Measurements from ENCODE around the gene TLR9.

TLR9 gene

DNA sequence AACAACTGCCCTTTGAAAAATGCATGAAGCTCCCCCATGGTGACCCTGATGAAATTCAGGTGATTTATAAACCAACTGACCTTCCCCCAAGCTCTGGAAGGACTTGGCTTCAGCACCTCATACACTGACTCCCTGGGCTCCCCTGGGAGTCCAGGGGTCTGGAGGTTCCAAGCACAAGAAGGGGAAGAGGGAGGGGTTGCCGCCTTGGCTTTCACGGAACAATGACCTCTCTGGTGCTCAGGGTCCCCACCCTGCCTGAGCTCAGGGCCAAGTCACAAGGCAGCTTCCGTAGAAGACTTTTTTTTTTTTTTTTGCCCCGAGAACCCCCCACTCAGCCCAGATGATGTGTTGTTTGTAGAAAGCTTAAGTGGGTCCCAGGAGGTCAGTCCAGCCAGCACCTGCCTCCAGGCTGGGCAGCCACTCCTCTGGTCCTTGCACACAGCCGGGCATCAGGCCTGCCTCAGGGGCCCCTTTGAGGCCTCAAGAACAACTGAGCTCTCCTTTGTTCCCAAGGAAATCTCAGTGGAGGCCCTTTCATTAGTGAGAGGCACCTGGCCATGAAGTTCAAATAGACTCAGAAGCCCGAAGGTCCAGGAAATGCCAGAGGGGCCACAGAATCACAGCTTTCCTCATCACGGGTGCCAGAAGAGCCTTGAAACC is 41.5 kb downstream of the TLR9 start:
- no peak overlapping the region for H3K9ac ChIP-seq (ENCODE audit: low read length)

DNA sequence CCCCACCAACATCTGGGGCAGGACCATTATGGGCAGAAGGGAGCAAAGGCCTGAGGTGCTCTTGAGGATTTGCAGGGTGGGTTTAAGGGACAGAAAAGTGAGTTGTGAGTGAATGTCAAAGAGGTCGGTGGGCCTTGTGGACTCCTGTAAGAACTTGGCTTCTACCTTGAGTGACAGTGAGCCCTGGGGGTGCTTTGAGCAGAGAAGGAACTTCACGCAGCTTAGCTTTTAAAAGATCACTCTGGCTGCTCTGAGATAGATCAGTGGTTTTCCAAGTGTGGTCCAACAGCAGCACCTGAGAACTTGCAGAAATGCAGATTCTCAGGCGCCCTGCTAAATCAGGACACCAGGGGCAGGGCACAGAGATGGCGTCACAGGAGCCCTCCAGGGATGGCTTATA is 42.8 kb downstream of the TLR9 start:
- peaks cover 3% of the 10 kb centered on the region for H3K4me1 ChIP-seq (ENCODE audit: control insufficient read depth, insufficient read depth, low read depth, low read length)
- H3K4ac ChIP-seq (ENCODE audit: low read depth in 1 of 2, low read length in 2 of 2) = no peak overlapping the region
- no peak overlapping the region for H3K14ac ChIP-seq (ENCODE audit: low read length in 2 of 2)
- H3K18ac ChIP-seq (ENCODE audit: low read depth in 1 of 2, low read length in 2 of 2) = no peak overlapping the region
- no peak overlapping the region for H2BK120ac ChIP-seq (ENCODE audit: low read depth, low read length)
- H3K27ac ChIP-seq (ENCODE audit: low read length, poor library complexity, severe bottlenecking) = no peak overlapping the region
- 86% methylated on average over 4 of the region's 4 CpGs for WGBS
- no peak overlapping the region for H3K4me3 ChIP-seq (ENCODE audit: insufficient read depth in 1 of 2, low read depth in 1 of 2, low read length in 2 of 2)
- no peaks in the 10 kb centered on the region for H3K36me3 ChIP-seq (ENCODE audit: control insufficient read depth in 1 of 2, insufficient read depth in 2 of 2, low read depth in 1 of 2, low read length in 2 of 2)
- no peak overlapping the region for H4K8ac ChIP-seq (ENCODE audit: low read length)
- H3K4me2 ChIP-seq (ENCODE audit: low read length, poor library complexity, severe bottlenecking) = no peak overlapping the region
- peaks cover 0 to 8% of the 10 kb centered on the region in 2 experiments for H3K27me3 ChIP-seq (ENCODE audit: control insufficient read depth in 1 of 2, insufficient read depth in 1 of 2, low read length in 2 of 2)
- H3K23ac ChIP-seq (ENCODE audit: low read length in 2 of 2) = no peak overlapping the region
- H3K79me1 ChIP-seq (replicated peaks; ENCODE audit: low read length, poor library complexity, severe bottlenecking) = no peaks in the 10 kb centered on the region
- no peak overlapping the region for H2BK15ac ChIP-seq (ENCODE audit: low read depth, poor library complexity, severe bottlenecking)
- H3K9me3 ChIP-seq (ENCODE audit: control insufficient read depth, low read length) = no peaks in the 10 kb centered on the region
- no peak overlapping the region for H4K91ac ChIP-seq (ENCODE audit: low read length)
- no peak overlapping the region for H2BK5ac ChIP-seq (ENCODE audit: low read depth, low read length, poor library complexity, severe bottlenecking)
- no peak overlapping the region for H2AK5ac ChIP-seq (ENCODE audit: low read length, severe bottlenecking)
- no peak overlapping the region for H2BK12ac ChIP-seq (ENCODE audit: low read length in 2 of 2)
- no peak overlapping the region for H3K9ac ChIP-seq (ENCODE audit: low read length)
- no peak for DNase-seq
- no peak overlapping the region for H2AFZ ChIP-seq (ENCODE audit: low read depth, low read length)

More for the DNA sequence above, 41.5 kb downstream of the TLR9 start:
- no peak overlapping the region for H2BK15ac ChIP-seq (ENCODE audit: low read depth, poor library complexity, severe bottlenecking)
- no peak overlapping the region for H3K4me3 ChIP-seq (ENCODE audit: insufficient read depth in 1 of 2, low read depth in 1 of 2, low read length in 2 of 2)
- no peak overlapping the region for H3K27ac ChIP-seq (ENCODE audit: low read length, poor library complexity, severe bottlenecking)
- no peak overlapping the region for H2AFZ ChIP-seq (ENCODE audit: low read depth, low read length)
- no peak overlapping the region for H3K14ac ChIP-seq (ENCODE audit: low read length in 2 of 2)
- peaks cover 3% of the 10 kb centered on the region for H3K4me1 ChIP-seq (ENCODE audit: control insufficient read depth, insufficient read depth, low read depth, low read length)
- no peak overlapping the region for H2BK5ac ChIP-seq (ENCODE audit: low read depth, low read length, poor library complexity, severe bottlenecking)
- no peak overlapping the region for H3K18ac ChIP-seq (ENCODE audit: low read depth in 1 of 2, low read length in 2 of 2)
- H3K79me1 ChIP-seq (replicated peaks; ENCODE audit: low read length, poor library complexity, severe bottlenecking) = no peaks in the 10 kb centered on the region
- H4K8ac ChIP-seq (ENCODE audit: low read length) = no peak overlapping the region
- H3K9me3 ChIP-seq (ENCODE audit: control insufficient read depth, low read length) = no peaks in the 10 kb centered on the region
- no peak overlapping the region for H3K4me2 ChIP-seq (ENCODE audit: low read length, poor library complexity, severe bottlenecking)
- H3K36me3 ChIP-seq (ENCODE audit: control insufficient read depth in 1 of 2, insufficient read depth in 2 of 2, low read depth in 1 of 2, low read length in 2 of 2) = no peaks in the 10 kb centered on the region
- no peak for DNase-seq
- 85% methylated on average over 5 of the region's 7 CpGs for WGBS
- H3K4ac ChIP-seq (ENCODE audit: low read depth in 1 of 2, low read length in 2 of 2) = no peak overlapping the region
- H2AK5ac ChIP-seq (ENCODE audit: low read length, severe bottlenecking) = no peak overlapping the region
- no peak overlapping the region for H3K23ac ChIP-seq (ENCODE audit: low read length in 2 of 2)
- H2BK120ac ChIP-seq (ENCODE audit: low read depth, low read length) = no peak overlapping the region
- no peak overlapping the region for H4K91ac ChIP-seq (ENCODE audit: low read length)
- no peak overlapping the region for H2BK12ac ChIP-seq (ENCODE audit: low read length in 2 of 2)
- peaks cover 0 to 2% of the 10 kb centered on the region in 2 experiments for H3K27me3 ChIP-seq (ENCODE audit: control insufficient read depth in 1 of 2, insufficient read depth in 1 of 2, low read length in 2 of 2)

DNA sequence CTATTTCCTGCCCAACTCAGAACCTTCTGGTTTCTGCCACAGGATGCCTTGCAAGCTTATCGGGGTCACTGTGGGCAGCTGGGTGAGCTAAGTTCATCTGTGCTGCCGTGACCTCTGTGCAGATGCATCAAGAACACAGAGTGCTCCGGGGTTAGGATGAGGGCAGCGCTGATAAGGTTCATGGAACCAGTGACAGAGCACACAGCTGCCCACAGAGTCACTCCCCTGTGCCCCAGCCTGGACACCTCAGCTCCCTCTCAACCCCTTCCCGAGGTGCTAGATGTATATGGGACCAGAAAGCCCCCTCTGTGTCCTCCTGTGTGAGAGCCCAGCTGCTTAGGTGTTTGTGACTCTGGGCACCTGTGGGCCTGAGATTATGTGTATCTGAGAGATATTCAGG is 43.2 kb downstream of the TLR9 start:
- no peak overlapping the region for H3K14ac ChIP-seq (ENCODE audit: low read length in 2 of 2)
- H2BK12ac ChIP-seq (ENCODE audit: low read length in 2 of 2) = no peak overlapping the region
- H3K9ac ChIP-seq (ENCODE audit: low read length) = no peak overlapping the region
- no peak overlapping the region for H3K27ac ChIP-seq (ENCODE audit: low read length, poor library complexity, severe bottlenecking)
- no peak overlapping the region for H2BK120ac ChIP-seq (ENCODE audit: low read depth, low read length)
- H3K18ac ChIP-seq (ENCODE audit: low read depth in 1 of 2, low read length in 2 of 2) = no peak overlapping the region
- H2AK5ac ChIP-seq (ENCODE audit: low read length, severe bottlenecking) = no peak overlapping the region
- no peak overlapping the region for H2AFZ ChIP-seq (ENCODE audit: low read depth, low read length)
- H3K4me3 ChIP-seq (ENCODE audit: insufficient read depth in 1 of 2, low read depth in 1 of 2, low read length in 2 of 2) = no peak overlapping the region
- no peaks in the 10 kb centered on the region for H3K36me3 ChIP-seq (ENCODE audit: control insufficient read depth in 1 of 2, insufficient read depth in 2 of 2, low read depth in 1 of 2, low read length in 2 of 2)
- no peaks in the 10 kb centered on the region for H3K9me3 ChIP-seq (ENCODE audit: control insufficient read depth, low read length)
- H3K79me1 ChIP-seq (replicated peaks; ENCODE audit: low read length, poor library complexity, severe bottlenecking) = no peaks in the 10 kb centered on the region
- no peak overlapping the region for H4K91ac ChIP-seq (ENCODE audit: low read length)
- peaks cover 0 to 8% of the 10 kb centered on the region in 2 experiments for H3K27me3 ChIP-seq (ENCODE audit: control insufficient read depth in 1 of 2, insufficient read depth in 1 of 2, low read length in 2 of 2)
- 99% methylated on average over 5 of the region's 5 CpGs for WGBS
- no peak overlapping the region for H2BK15ac ChIP-seq (ENCODE audit: low read depth, poor library complexity, severe bottlenecking)
- H2BK5ac ChIP-seq (ENCODE audit: low read depth, low read length, poor library complexity, severe bottlenecking) = no peak overlapping the region
- DNase-seq = no peak
- H3K4me2 ChIP-seq (ENCODE audit: low read length, poor library complexity, severe bottlenecking) = no peak overlapping the region
- H3K4me1 ChIP-seq (ENCODE audit: control insufficient read depth, insufficient read depth, low read depth, low read length) = peaks cover 3% of the 10 kb centered on the region
- no peak overlapping the region for H4K8ac ChIP-seq (ENCODE audit: low read length)
- no peak overlapping the region for H3K23ac ChIP-seq (ENCODE audit: low read length in 2 of 2)
- no peak overlapping the region for H3K4ac ChIP-seq (ENCODE audit: low read depth in 1 of 2, low read length in 2 of 2)

DNA sequence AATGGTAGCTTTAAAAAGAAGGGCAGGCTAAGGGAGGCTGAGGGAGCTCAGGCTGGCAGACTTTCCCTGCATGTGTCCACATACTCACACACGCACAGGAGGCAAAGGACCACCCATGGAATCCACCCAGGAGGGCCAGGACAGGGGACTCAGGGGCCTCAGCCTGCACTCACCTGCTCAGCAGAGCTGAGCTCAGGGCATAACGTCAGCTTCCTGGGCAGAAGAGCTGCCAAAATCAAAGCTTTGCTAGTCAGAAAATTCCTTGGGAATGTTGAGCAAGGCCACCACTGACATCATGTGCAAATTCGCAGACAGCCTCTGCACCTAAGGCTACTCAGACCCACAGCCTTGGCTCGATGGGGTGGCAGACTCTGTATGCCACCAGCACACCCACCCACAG is 43.9 kb downstream of the TLR9 start:
- Histone ChIP-seq H2BK5ac (ENCODE audit: low read depth, low read length, poor library complexity, severe bottlenecking) (no peak overlapping the region), H3K9me3 (ENCODE audit: control insufficient read depth, low read length) (no peaks in the 10 kb centered on the region), H3K4me3 (ENCODE audit: insufficient read depth in 1 of 2, low read depth in 1 of 2, low read length in 2 of 2) (no peak overlapping the region), H3K14ac (ENCODE audit: low read length in 2 of 2) (no peak overlapping the region), H2AK5ac (ENCODE audit: low read length, severe bottlenecking) (no peak overlapping the region), H2BK120ac (ENCODE audit: low read depth, low read length) (no peak overlapping the region), H3K4me1 (ENCODE audit: control insufficient read depth, insufficient read depth, low read depth, low read length) (peaks cover 3% of the 10 kb centered on the region), H4K91ac (ENCODE audit: low read length) (no peak overlapping the region), H3K4ac (ENCODE audit: low read depth in 1 of 2, low read length in 2 of 2) (no peak overlapping the region), H3K18ac (ENCODE audit: low read depth in 1 of 2, low read length in 2 of 2) (no peak overlapping the region), H3K27me3 (ENCODE audit: control insufficient read depth in 1 of 2, insufficient read depth in 1 of 2, low read length in 2 of 2) (peaks cover 0 to 8% of the 10 kb centered on the region in 2 experiments), H3K4me2 (ENCODE audit: low read length, poor library complexity, severe bottlenecking) (no peak overlapping the region), H4K8ac (ENCODE audit: low read length) (no peak overlapping the region), H3K9ac (ENCODE audit: low read length) (no peak overlapping the region), H3K36me3 (ENCODE audit: control insufficient read depth in 1 of 2, insufficient read depth in 2 of 2, low read depth in 1 of 2, low read length in 2 of 2) (no peaks in the 10 kb centered on the region), H3K79me1 (replicated peaks; ENCODE audit: low read length, poor library complexity, severe bottlenecking) (no peaks in the 10 kb centered on the region), H2AFZ (ENCODE audit: low read depth, low read length) (no peak overlapping the region), H2BK15ac (ENCODE audit: low read depth, poor library complexity, severe bottlenecking) (no peak overlapping the region), H3K27ac (ENCODE audit: low read length, poor library complexity, severe bottlenecking) (no peak overlapping the region), H3K23ac (ENCODE audit: low read length in 2 of 2) (no peak overlapping the region), H2BK12ac (ENCODE audit: low read length in 2 of 2) (peak overlapping the region in 1 of 2 experiments; percentile 48)
- 62% methylated on average over 4 of the region's 4 CpGs for WGBS
- no peak for DNase-seq

All from mesenchymal stem cell (in vitro differentiated cells and primary cell).